Mesenchymal stem cell (in vitro differentiated cells and primary cell): ENCODE measurements around the gene SDSL.

Experiments
- DNase-seq: peaks from one replicate; pipeline ENCODE4 v3.0.0-alpha.2; 2013
- H2AFZ ChIP-seq: one replicate; pipeline ENCODE4 v1.6.1; 2013; ENCODE audit warnings: low read depth, mild to moderate bottlenecking, control low read depth, inconsistent platforms, low read length, moderate library complexity
- H2AK5ac ChIP-seq: 2 replicates; pipeline ENCODE4 v1.6.1; 2013; ENCODE audit warnings: low read length, moderate library complexity, mild to moderate bottlenecking, inconsistent platforms; ENCODE audit not compliant: severe bottlenecking
- H2BK120ac ChIP-seq: one replicate; pipeline ENCODE4 v1.6.1; 2013; ENCODE audit warnings: low read depth, mild to moderate bottlenecking, inconsistent platforms, low read length, moderate library complexity
- H2BK12ac ChIP-seq, 2 experiments: one replicate each; pipeline ENCODE4 v1.6.1; 2013; ENCODE audit warnings: inconsistent platforms in 2 of 2, low read length in 2 of 2, mild to moderate bottlenecking in 2 of 2, moderate library complexity in 2 of 2, control low read depth in 1 of 2
- H2BK15ac ChIP-seq: one replicate; pipeline ENCODE4 v1.6.1; 2013; ENCODE audit warnings: mild to moderate bottlenecking, low read depth, inconsistent platforms; ENCODE audit not compliant: poor library complexity, severe bottlenecking
- H2BK5ac ChIP-seq: 2 replicates; pipeline ENCODE4 v1.6.1; 2013; ENCODE audit warnings: low read depth, mild to moderate bottlenecking, low read length, control low read depth, inconsistent platforms; ENCODE audit not compliant: poor library complexity, severe bottlenecking
- H3K14ac ChIP-seq, 2 experiments: one replicate each; pipeline ENCODE4 v1.6.1; 2013; ENCODE audit warnings: inconsistent platforms in 2 of 2, low read length in 2 of 2, control low read depth in 1 of 2, mild to moderate bottlenecking in 1 of 2, moderate library complexity in 1 of 2
- H3K18ac ChIP-seq, 2 experiments: one replicate each; pipeline ENCODE4 v1.6.1; 2013; ENCODE audit warnings: inconsistent platforms in 2 of 2, low read length in 2 of 2, control low read depth in 1 of 2, low read depth in 1 of 2, mild to moderate bottlenecking in 1 of 2
- H3K23ac ChIP-seq, 2 experiments: one replicate each; pipeline ENCODE4 v1.6.1; 2013; ENCODE audit warnings: inconsistent platforms in 2 of 2, low read length in 2 of 2, mild to moderate bottlenecking in 2 of 2, moderate library complexity in 2 of 2, control low read depth in 1 of 2
- H3K27ac ChIP-seq: 2 replicates; pipeline ENCODE4 v1.5.1; 2013; ENCODE audit warnings: mild to moderate bottlenecking, moderate library complexity, low read length, control low read depth, inconsistent platforms; ENCODE audit not compliant: poor library complexity, severe bottlenecking
- H3K27me3 ChIP-seq, 2 experiments: 2 replicates each; pipeline versions ENCODE4 v1.6.1 to v1.7.0; 2013; ENCODE audit warnings: low read length in 2 of 2, mild to moderate bottlenecking in 2 of 2, moderate library complexity in 2 of 2, control low read depth in 1 of 2, inconsistent platforms in 1 of 2; ENCODE audit not compliant: control insufficient read depth in 1 of 2, insufficient read depth in 1 of 2
- H3K36me3 ChIP-seq, 2 experiments: 2 replicates each; pipeline versions ENCODE4 v1.6.1 to v1.7.0; 2013; ENCODE audit warnings: low read length in 2 of 2, control low read depth in 1 of 2, inconsistent platforms in 1 of 2, low read depth in 1 of 2, mild to moderate bottlenecking in 1 of 2; ENCODE audit not compliant: insufficient read depth in 2 of 2, control insufficient read depth in 1 of 2
- H3K4ac ChIP-seq, 2 experiments: one replicate each; pipeline ENCODE4 v1.6.1; 2013; ENCODE audit warnings: inconsistent platforms in 2 of 2, low read length in 2 of 2, mild to moderate bottlenecking in 2 of 2, moderate library complexity in 2 of 2, control low read depth in 1 of 2, low read depth in 1 of 2
- H3K4me1 ChIP-seq: 2 replicates; pipeline ENCODE4 v1.6.1; 2013; ENCODE audit warnings: low read depth, low read length, control low read depth; ENCODE audit not compliant: control insufficient read depth, insufficient read depth
- H3K4me2 ChIP-seq: 2 replicates; pipeline ENCODE4 v1.6.1; 2013; ENCODE audit warnings: low read length, mild to moderate bottlenecking, inconsistent platforms; ENCODE audit not compliant: poor library complexity, severe bottlenecking
- H3K4me3 ChIP-seq, 2 experiments: 2 replicates each; pipeline versions ENCODE4 v1.5.1 to v1.7.0; 2013; ENCODE audit warnings: low read length in 2 of 2, mild to moderate bottlenecking in 2 of 2, control low read depth in 1 of 2, low read depth in 1 of 2; ENCODE audit not compliant: insufficient read depth in 1 of 2
- H3K79me1 ChIP-seq: replicated peaks from 2 replicates; pipeline ENCODE4 v1.6.1; 2013; ENCODE audit warnings: mild to moderate bottlenecking, control low read depth, low read length, inconsistent platforms; ENCODE audit not compliant: poor library complexity, severe bottlenecking
- H3K9ac ChIP-seq: 2 replicates; pipeline ENCODE4 v1.7.0; 2013; ENCODE audit warnings: mild to moderate bottlenecking, low read length, moderate library complexity
- H3K9me3 ChIP-seq: 2 replicates; pipeline ENCODE4 v1.7.0; 2013; ENCODE audit warnings: mild to moderate bottlenecking, low read length; ENCODE audit not compliant: control insufficient read depth
- H4K8ac ChIP-seq: one replicate; pipeline ENCODE4 v1.6.1; 2013; ENCODE audit warnings: inconsistent platforms, mild to moderate bottlenecking, low read length, moderate library complexity
- H4K91ac ChIP-seq: one replicate; pipeline ENCODE4 v1.6.1; 2013; ENCODE audit warnings: mild to moderate bottlenecking, low read length, inconsistent platforms
- WGBS: methylation state at CpG from one replicate; pipeline ENCODE4 v1.1.7; 2013; ENCODE audit warnings: mixed read lengths; 5-methylcytosine and 5-hydroxymethylcytosine counted together

SDSL gene

GRCh38 chr12:113476176-113476986 lies 54.2 kb downstream of the SDSL start:
- Histone ChIP-seq H4K8ac (no peak overlapping the region), H2BK15ac (no peak overlapping the region), H3K36me3 (no peaks in the 10 kb centered on the region), H3K4ac (no peak overlapping the region), H3K79me1 (no peaks in the 10 kb centered on the region), H3K27ac (no peak overlapping the region), H2BK5ac (no peak overlapping the region), H3K9me3 (peaks cover 7% of the 10 kb centered on the region), H3K27me3 (peaks cover 92 to 96% of the 10 kb centered on the region in 2 experiments), H4K91ac (no peak overlapping the region), H3K4me2 (peak overlapping the region; percentile 35), H2AFZ (no peak overlapping the region), H3K4me3 (no peak overlapping the region), H2BK12ac (no peak overlapping the region), H2BK120ac (no peak overlapping the region), H3K23ac (peak overlapping the region in 1 of 2 experiments; percentile 19), H3K14ac (no peak overlapping the region), H3K4me1 (peaks cover 11% of the 10 kb centered on the region), H3K9ac (no peak overlapping the region), H3K18ac (no peak overlapping the region), H2AK5ac (no peak overlapping the region)
- no peak for DNase-seq
- 2% methylated on average over 52 of the region's 58 CpGs for WGBS

GRCh38 chr12:113477171-113477841 lies 55.1 kb downstream of the SDSL start:
- Histone ChIP-seq H3K14ac (no peak overlapping the region), H2BK15ac (no peak overlapping the region), H3K9ac (no peak overlapping the region), H2BK120ac (no peak overlapping the region), H4K91ac (no peak overlapping the region), H2BK5ac (no peak overlapping the region), H3K18ac (no peak overlapping the region), H3K79me1 (no peaks in the 10 kb centered on the region), H3K4ac (no peak overlapping the region), H3K4me3 (no peak overlapping the region), H3K9me3 (peaks cover 7% of the 10 kb centered on the region), H2AK5ac (no peak overlapping the region), H4K8ac (no peak overlapping the region), H2AFZ (no peak overlapping the region), H3K4me2 (no peak overlapping the region), H3K27me3 (peaks cover 87 to 89% of the 10 kb centered on the region in 2 experiments), H3K23ac (no peak overlapping the region), H3K27ac (no peak overlapping the region), H3K4me1 (peaks cover 7% of the 10 kb centered on the region), H3K36me3 (no peaks in the 10 kb centered on the region), H2BK12ac (no peak overlapping the region)
- no peak for DNase-seq
- 10% methylated on average over 4 of the region's 7 CpGs for WGBS

- no peak for DNase-seq
- Histone ChIP-seq H2BK120ac (no peak overlapping the region), H3K27me3 (peaks cover 82 to 89% of the 10 kb centered on the region in 2 experiments), H2BK15ac (no peak overlapping the region), H4K91ac (no peak overlapping the region), H3K14ac (no peak overlapping the region), H3K9ac (no peak overlapping the region), H3K9me3 (peaks cover 7% of the 10 kb centered on the region), H3K36me3 (no peaks in the 10 kb centered on the region), H3K79me1 (no peaks in the 10 kb centered on the region), H3K4ac (no peak overlapping the region), H4K8ac (no peak overlapping the region), H3K27ac (no peak overlapping the region), H2AK5ac (no peak overlapping the region), H2AFZ (no peak overlapping the region), H2BK5ac (no peak overlapping the region), H3K18ac (no peak overlapping the region), H2BK12ac (no peak overlapping the region), H3K4me1 (peaks cover 7% of the 10 kb centered on the region), H3K23ac (no peak overlapping the region), H3K4me3 (no peak overlapping the region), H3K4me2 (no peak overlapping the region)
- 0% methylated on average over 3 of the region's 3 CpGs for WGBS
These were observed 55.6 kb downstream of the SDSL start for GRCh38 chr12:113477842-113478215.

- no peak for DNase-seq
- 5% methylated on average over 37 of the region's 41 CpGs for WGBS
These were observed 56.3 kb downstream of the SDSL start for GRCh38 chr12:113478351-113479011.

More at GRCh38 chr12:113478351-113479011, 56.3 kb downstream of the SDSL start:
- no peak overlapping the region for H3K18ac ChIP-seq
- H3K27ac ChIP-seq, result no peak overlapping the region
- peaks cover 7% of the 10 kb centered on the region for H3K9me3 ChIP-seq
- H3K4me1 ChIP-seq, result peaks cover 7% of the 10 kb centered on the region
- H3K23ac ChIP-seq, result no peak overlapping the region
- H3K4ac ChIP-seq, result no peak overlapping the region
- H3K14ac ChIP-seq, result no peak overlapping the region
- H2BK120ac ChIP-seq, result no peak overlapping the region
- H2AFZ ChIP-seq, result no peak overlapping the region
- no peak overlapping the region for H2BK5ac ChIP-seq
- no peaks in the 10 kb centered on the region for H3K79me1 ChIP-seq
- no peaks in the 10 kb centered on the region for H3K36me3 ChIP-seq
- H2AK5ac ChIP-seq, result no peak overlapping the region
- no peak overlapping the region for H4K8ac ChIP-seq
- no peak overlapping the region for H2BK15ac ChIP-seq
- H3K4me3 ChIP-seq, result no peak overlapping the region
- no peak overlapping the region for H3K9ac ChIP-seq
- H3K4me2 ChIP-seq, result no peak overlapping the region
- no peak overlapping the region for H4K91ac ChIP-seq
- peaks cover 81 to 89% of the 10 kb centered on the region in 2 experiments for H3K27me3 ChIP-seq
- no peak overlapping the region for H2BK12ac ChIP-seq
